ENCODE results near the gene SMURF2.
"Not testable (repeated sequence)": the region's sequence is repeated elsewhere in the genome, so short reads cannot be mapped to it uniquely, and the experiment has no call there.

Gene SMURF2

DNA sequence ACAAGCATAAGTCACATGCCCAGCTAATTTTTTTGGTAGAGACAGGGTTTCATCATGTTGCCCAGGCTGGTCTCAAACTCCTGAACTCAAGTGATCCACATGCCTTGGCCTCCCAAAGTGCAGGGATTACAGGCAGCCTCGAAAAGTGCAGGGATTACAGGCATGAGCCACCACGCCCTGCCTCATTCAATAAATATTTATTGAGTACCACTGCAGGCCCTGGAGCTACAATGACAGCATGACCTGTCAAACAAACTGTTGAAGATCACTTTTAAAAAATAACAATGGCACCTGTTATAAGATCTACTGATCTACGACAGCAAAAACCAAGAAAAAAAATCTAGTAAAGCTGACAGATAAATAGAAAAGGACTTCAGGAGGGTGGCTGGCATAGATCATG lies 79.1 kb downstream of the SMURF2 start:
- no peak for DNase-seq

DNA sequence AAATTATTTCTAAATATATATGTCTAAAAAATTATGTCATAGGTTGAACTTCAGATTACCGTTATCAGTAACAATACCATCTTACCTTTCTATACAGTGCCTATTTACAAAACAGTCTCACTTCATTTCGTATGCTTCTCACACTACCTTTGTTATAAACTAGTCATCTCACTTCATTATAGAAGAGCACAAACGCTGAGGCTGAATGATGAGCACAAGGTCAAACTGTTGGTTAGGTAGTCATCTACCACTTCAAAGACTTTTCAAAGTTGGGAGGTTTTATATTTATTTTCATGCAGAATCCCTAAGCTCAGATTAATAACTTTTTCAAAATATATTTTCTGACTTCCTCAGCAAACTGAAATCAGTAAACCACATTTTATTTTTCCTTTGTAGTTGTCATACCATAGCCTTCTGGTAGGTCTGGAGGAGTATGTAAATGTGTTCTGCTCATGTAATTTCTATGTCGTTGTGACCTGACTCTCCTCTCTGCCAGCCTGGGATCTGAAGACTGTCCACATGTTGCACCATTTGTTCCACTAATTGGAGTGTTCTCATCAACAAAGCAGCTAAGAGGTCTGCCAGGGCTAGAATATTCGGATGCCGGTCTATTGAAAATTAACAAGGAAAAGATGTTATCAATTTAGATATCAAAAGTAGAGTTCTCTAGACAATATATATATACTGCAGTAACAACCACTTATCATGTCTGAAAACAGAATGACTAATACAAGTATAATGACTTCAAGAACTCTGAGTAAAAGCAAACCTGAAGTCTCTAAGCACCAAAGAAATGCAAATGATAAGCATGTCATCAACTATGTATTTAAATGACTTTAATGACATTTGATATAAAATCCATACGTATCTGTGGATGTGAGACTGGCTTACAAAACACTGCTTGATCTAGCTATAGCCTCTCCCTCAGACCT lies 81.5 kb downstream of the SMURF2 start:
- DNase-seq, result no peak

DNA sequence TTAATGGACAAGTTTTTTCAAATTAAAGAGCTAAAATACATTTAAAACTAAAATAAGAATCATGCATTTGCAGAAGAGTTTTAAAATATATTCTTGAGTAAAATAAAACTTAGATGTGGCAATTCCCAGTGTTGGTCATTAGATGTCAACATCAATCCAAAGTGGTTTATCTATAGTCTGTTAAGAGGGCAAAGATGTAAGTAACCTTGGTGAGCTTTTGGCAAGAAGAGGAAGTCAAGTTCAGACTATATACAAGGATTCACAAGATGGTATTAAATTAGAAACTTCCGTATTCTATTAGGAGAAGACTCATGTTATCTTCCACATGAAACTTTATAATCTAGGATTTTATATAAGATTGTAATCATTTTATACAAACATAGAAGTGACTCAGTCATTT lies 82.2 kb downstream of the SMURF2 start:
- no peak for DNase-seq

- not testable (repeated sequence) for DNase-seq
These were observed 85.1 kb downstream of the SMURF2 start for GRCh38 chr17:64577025-64577424.

GRCh38 chr17:64575431-64575830 lies 86.7 kb downstream of the SMURF2 start:
- no peak for DNase-seq

DNA sequence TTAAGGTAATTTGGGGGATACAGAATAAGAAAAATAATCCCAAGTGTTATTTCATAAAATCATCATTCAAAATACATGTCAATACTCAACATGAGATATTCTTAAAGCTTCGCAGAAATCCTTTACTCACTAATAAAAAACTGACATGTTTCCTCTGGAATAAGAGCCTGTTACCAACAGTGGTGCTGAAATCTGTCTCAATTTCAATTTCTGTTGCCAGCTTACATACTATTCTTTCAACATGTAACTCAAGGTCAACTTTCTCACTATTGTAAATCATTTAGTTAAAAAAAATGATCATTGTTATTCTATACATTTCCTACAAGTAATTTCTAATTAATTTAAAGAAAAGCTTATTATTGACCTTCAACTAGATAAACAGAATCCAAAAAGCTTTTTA lies 87.5 kb downstream of the SMURF2 start:
- no peak for DNase-seq

DNA sequence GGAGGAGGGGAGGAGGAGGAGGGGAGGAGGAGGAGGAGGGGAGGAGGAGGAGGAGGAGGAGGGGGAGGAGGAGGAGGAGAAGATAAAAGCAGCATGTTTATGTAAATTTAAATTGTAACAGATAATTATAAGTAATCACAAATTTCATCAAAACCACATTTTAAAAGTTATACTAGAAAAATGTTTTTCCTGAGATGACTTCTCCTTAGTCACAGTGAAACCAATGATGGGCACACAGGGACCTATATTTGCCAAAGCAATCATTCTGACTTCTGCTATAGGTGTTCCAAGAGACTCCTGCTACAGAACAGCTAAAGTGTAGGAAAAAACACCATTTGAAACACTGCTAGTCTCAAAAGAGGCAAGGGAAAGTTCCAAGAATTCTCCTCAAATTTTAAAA lies 88.9 kb downstream of the SMURF2 start:
- DNase-seq, result no peak

GRCh38 chr17:64572682-64573154 lies 89.4 kb downstream of the SMURF2 start:
- peak; percentile 12 for DNase-seq

DNA sequence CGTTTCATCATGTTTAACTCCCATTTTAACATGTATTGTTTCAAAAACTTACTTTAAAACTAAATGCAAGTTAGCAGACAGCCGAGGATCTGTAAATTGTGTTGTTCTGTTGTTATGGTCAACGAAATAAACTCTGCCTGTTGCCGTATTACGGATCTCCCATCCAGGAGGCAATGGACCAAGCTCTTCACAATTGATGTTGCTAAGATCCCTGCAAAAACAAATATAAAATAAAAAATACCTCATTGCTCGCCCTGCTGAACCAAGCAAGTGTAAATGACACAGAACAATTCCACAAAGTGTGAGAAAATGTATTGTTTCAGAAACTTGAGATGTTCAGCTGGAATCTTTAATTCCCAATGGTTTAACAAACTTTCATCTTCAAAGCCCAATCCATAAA lies 90.4 kb downstream of the SMURF2 start:
- no peak for DNase-seq

- DNase-seq, result no peak
These were observed 96.5 kb downstream of the SMURF2 start for GRCh38 chr17:64565563-64565962.

DNA sequence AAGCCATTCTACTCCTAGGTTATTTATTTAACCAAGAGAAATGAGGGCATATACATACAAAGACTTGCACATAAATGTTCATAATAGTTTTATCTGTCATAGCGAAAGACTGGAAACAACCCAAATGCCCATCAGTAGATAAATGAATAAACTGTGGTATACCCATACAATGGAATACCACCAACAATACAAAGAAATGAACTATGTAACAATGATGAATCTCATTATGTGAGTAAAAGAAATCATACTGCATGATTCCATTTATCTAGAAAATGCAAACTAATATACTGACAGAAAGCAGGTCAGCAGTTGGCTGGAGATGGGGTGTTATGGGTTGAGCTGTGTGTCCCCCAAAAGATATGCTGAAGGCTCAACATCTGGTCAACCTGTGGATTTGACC lies 98.0 kb downstream of the SMURF2 start:
- no peak for DNase-seq

DNA sequence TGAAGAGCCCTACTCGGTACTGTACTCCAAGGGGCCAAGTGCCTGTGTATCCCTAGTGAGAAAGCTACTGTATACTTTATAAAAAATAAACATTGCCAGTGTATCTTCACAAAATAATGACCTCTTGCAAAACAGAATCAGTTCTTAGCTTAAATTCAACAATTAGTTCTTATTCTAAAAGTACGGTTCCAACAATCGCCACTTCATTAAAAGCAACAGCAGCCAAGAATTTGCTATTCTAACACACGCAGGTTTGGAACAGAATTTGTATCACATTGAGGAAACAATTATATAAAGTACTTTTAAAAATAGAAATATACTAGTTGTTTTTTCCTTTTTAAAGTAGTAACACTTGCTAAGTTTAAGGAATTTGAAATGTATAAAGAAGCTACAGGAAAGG lies 106.8 kb downstream of the SMURF2 start:
- no peak for DNase-seq

GRCh38 chr17:64554028-64554637 lies 108.0 kb downstream of the SMURF2 start:
- DNase-seq, result no peak

- DNase-seq, result no peak
These were observed 110.6 kb downstream of the SMURF2 start for GRCh38 chr17:64551461-64551860.

GRCh38 chr17:64547319-64547718 lies 114.8 kb downstream of the SMURF2 start:
- DNase-seq, result no peak

- no peak for DNase-seq
These were observed 115.4 kb downstream of the SMURF2 start for GRCh38 chr17:64546716-64547115.

DNA sequence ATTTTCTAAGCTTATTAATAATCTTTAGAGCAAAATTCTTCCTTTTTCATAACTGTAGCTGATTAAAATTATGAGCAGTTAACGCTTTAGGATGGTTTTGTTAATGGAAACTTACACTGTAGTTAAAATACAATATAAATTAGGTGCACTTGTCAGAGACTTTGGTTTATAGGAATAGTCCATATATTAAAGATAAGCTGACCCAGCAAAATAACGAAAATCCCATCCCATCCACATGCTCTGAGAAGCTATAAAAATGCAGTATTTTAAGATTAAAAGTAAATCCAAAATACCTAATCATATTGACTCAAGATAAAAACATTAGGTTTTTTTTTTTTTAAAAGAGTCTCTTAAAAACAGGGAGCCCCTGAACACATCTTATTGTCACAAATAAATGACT lies 117.4 kb downstream of the SMURF2 start:
- no peak for DNase-seq

GRCh38 chr17:64540118-64540776 lies 121.9 kb downstream of the SMURF2 start:
- no peak for DNase-seq

DNA sequence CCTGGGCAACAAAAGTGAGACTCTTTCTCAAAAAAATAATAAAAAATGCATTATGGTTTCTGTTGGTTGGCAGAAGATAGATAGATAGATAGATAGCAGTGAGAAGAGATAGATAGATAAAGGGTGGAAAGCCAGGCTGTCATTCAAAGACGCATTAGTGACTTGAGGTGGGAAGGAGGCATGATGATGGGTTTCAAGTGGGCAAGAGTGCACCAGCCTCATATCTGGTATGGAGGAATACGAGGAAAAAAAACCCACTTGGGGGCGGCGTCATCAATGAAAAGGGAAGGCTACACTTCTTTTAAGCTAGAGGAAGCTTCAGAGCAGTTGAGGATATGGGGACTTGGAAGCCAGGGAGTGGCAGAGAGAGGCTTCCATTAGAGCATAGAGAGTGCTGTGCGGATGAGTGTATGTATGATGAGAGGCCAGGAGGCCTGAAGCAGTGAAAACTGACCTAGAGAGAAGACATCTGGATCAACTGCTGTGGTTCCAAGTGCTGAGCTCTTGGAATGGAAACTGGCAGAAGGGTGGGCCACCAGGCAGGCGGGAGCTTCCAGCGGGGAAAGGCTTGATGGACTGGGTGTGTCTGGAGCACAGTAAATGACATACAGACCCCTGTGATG lies 123.5 kb downstream of the SMURF2 start:
- no peak for DNase-seq

DNA sequence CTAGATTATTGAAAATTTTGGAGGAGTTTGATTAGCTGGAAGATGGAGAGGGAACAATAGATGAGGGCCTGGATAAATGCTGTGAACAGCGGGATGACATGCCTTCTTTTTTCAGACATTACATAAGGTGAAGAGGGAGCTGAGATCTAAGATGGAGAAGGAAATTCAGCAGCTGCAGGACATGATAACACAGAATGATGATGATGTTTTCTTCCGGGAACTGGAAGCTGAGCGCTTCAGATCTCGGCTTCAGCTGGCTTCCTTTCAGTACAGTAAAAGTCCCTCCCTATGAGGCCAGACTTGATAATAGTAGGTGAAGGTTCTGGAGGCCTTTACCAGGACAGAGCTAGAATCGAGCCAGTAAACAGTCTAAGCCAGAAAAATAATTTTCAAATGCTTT lies 124.6 kb downstream of the SMURF2 start:
- no peak for DNase-seq

DNA sequence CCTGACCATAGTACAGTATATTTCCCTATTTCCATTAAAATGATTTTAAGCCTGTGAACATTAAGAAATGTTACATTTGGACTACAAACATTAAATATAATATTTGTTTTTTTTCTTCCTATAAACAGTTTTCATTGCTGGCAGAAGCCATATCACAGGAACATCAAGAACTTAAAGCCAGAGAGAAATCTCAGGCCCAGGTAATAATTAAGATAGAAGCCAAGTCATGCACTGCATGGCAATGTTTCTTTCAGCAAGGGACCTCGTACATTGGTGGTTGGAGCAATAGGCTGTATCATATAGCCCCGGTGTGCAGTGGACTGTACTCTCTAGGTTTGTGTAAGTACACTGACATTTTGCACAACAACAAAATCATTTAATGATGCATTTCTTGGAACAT lies 125.2 kb downstream of the SMURF2 start:
- DNase-seq, result no peak

- no peak for DNase-seq
These were observed 126.8 kb downstream of the SMURF2 start for GRCh38 chr17:64535357-64535756.

DNA sequence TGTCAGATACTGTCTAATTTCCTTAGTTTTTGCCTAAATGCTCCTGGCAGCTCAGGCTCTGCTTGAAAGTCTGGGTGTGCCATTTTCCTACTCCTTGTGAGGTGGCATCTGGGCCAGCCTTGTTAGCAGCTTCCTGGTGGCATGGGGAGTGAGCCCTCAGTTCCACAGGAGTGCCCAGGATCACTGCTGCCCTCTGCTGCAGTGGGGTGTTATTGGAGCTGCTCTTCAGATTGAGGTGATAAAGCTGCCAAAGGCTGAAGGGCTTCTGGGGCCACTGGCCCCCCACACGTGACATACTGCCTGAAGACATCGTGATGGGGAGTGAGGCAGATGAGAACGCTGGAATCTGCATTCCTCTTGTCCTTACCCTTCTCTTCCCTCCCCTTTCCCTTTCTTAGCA lies 127.9 kb downstream of the SMURF2 start:
- DNase-seq, result no peak
